ENCODE data around the gene FEZ2.
A peak's percentile ranks its signal among the peaks of the same experiment; 100 is the strongest.

The FEZ2 gene

GRCh38 chr2:36560726-36561125 lies 37.2 kb downstream of the FEZ2 start:
- DNase-seq, result no peak

- no peak for DNase-seq
Measured at GRCh38 chr2:36559221-36559942, 38.6 kb downstream of the FEZ2 start.

DNA sequence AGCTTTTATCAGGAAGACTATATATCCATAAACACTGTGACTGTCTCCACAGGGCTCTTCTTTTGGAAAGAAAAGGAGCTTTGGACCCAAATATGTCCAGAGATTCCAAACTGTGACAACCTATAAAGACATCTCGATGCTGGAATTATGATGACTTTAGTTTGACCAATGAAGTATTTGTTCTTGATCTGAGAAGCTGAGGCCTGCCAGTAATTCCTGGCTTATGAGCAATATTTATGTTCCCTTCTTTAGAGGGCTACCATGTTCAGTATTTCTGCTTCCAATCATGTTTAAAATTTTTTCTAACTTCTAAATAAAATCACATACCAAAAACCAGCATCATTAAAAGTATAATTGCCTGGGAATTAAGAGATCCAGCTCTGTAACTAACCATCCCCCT lies 41.1 kb downstream of the FEZ2 start:
- no peak for DNase-seq

- DNase-seq, result no peak
Measured at GRCh38 chr2:36555789-36556188, 42.2 kb downstream of the FEZ2 start.

GRCh38 chr2:36554531-36554930 lies 43.4 kb downstream of the FEZ2 start:
- no peak for DNase-seq

DNA sequence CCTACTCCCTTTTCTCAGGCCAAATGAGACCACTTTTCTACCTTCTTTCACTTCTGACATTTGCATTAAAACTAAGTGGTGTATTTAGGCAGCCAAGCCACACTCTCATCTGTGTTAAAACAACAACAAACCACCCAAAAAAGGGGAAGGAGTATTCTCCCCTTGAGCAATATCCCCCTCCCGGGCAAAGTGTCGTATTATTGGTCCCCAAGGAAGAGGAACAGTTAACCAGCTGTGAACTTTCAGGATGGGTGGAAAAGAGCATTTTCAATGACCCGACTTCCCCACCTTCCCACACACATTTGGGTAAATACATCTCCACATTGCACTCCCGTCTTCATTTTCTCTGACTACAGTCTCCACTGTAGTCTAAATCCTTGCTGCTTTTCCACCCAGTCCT lies 44.3 kb downstream of the FEZ2 start:
- DNase-seq, result peak; percentile 5

DNA sequence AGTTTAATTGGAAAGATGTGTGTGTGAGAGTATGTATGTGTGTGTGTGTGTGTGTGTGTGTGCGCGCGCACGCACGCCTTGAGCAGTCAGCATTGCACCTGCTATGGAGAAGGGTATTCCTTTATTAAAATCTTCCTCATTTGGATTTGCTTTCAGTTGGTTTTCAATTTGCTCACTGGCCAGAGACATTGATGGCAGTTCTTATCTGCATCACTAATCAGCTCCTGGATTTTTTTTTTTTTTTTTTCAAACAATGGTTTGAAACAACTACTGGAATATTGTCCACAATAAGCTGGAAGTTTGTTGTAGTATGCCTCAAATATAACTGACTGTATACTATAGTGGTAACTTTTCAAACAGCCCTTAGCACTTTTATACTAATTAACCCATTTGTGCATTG lies 48.0 kb downstream of the FEZ2 start:
- DNase-seq, result no peak

DNA sequence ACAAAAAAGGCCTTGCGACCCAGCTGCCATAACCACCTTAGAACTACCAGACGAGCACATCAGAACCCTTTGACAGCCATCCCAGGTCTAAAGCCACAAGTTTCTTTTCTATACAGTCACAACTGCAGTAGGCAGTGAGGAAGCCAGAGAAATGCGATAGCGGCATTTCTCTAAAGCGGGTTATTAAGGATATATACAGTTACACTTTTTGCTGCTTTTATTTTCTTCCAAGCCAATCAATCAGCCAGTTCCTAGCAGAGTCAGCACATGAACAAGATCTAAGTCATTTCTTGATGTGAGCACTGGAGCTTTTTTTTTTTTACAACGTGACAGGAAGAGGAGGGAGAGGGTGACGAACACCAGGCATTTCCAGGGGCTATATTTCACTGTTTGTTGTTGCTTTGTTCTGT lies 48.8 kb downstream of the FEZ2 start:
- DNase-seq, result no peak

- DNase-seq, result no peak
Measured at GRCh38 chr2:36547906-36548305, 50.1 kb downstream of the FEZ2 start.

- DNase-seq, result no peak
Measured at GRCh38 chr2:36545871-36546416, 52.0 kb downstream of the FEZ2 start.

- no peak for DNase-seq
Measured at GRCh38 chr2:36544638-36545338, 53.2 kb downstream of the FEZ2 start.

- DNase-seq, result no peak
Measured at GRCh38 chr2:36541891-36542595, 55.9 kb downstream of the FEZ2 start.

GRCh38 chr2:36540986-36541754 lies 56.8 kb downstream of the FEZ2 start:
- no peak for DNase-seq

- DNase-seq, result no peak
Measured at GRCh38 chr2:36539631-36540030, 58.3 kb downstream of the FEZ2 start.

DNA sequence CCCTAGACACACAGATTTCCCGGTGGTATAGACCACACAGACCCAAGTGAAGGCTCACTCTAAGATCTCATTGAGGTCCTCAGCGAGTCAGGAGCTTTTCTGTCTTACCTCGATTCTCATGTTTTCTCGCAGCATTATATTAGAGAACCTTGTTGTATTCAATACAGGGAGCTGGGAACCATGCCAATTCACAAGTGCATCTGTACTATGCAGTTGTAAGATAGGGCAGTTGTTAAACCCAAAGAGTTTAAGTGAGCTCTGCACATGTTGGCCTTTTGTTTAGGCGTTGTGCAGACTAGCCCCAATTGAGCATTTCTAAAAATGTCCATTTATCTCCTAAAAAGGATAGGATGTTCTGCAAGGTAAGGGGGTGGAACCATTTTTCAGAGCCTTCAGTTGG lies 59.6 kb downstream of the FEZ2 start:
- DNase-seq, result no peak

GRCh38 chr2:36536776-36537175 lies 61.2 kb downstream of the FEZ2 start:
- no peak for DNase-seq

- DNase-seq, result no peak
Measured at GRCh38 chr2:36535099-36535498, 62.9 kb downstream of the FEZ2 start.

- DNase-seq, result no peak
Measured at GRCh38 chr2:36534275-36534799, 63.6 kb downstream of the FEZ2 start.

- DNase-seq, result no peak
Measured at GRCh38 chr2:36530983-36531354, 67.0 kb downstream of the FEZ2 start.

- no peak for DNase-seq
Measured at GRCh38 chr2:36530178-36530982, 67.6 kb downstream of the FEZ2 start.

DNA sequence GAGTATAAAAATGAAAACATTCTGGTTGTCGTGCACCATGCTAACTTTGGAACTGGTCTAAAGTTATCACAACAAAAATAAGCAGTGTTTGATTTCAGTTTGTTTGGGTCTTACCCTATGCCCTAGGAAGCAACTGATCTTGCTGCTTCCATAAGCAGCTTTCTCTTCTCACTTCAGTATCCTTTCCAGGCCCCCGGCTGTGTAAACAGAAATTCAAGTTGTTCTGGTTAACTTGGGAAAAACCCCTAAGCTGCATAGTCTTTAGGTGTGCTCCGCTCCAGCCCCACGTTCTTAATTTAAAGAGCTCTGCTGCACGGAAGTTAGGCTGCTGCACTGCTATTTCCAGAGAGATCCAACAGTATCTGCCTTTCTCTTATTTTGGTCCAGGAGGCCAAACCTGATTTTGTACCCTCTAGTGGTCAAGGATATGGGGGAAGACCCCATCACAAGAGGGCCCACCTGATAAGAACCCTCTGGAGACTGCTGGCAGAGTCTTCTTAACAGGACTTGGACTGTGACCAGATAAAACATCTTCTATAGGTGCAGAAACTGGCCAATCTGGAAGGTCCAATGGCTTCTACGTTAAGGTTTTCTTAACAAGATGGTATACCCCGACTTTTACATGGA lies 69.1 kb downstream of the FEZ2 start:
- DNase-seq, result no peak
